Stromal cell of bone marrow (primary cell): ENCODE results near the gene PODXL.
"Not testable (repeated sequence)": the region's sequence is repeated elsewhere in the genome, so short reads cannot be mapped to it uniquely, and the experiment has no call there.

ENCODE experiments used
- DNase-seq: peaks from one replicate; pipeline ENCODE4 v3.0.0-alpha.2; 2012; ENCODE audit warnings: low read depth

PODXL gene

GRCh38 chr7:131511071-131511470, 45.4 kb downstream of the PODXL start:
- no peak for DNase-seq

DNA sequence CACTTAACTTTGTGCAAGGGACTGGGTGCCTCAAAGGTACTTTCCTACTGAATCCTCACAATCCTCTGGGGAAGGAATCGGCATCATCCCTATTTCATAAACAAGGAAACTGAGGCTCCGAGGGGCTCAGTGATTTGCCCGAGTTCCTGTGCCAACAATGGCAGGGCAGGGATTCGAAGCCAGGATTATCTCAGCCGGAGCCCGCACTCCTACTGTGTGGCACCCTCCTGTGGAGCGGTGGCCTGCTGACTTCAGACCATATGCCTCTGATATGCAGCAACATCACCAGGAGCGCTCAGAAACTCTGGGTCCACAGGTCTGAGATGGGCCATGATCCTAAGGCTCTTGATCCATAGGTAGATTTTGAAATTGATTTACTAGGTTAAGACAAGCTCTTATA, 46.6 kb downstream of the PODXL start:
- DNase-seq: no peak

DNA sequence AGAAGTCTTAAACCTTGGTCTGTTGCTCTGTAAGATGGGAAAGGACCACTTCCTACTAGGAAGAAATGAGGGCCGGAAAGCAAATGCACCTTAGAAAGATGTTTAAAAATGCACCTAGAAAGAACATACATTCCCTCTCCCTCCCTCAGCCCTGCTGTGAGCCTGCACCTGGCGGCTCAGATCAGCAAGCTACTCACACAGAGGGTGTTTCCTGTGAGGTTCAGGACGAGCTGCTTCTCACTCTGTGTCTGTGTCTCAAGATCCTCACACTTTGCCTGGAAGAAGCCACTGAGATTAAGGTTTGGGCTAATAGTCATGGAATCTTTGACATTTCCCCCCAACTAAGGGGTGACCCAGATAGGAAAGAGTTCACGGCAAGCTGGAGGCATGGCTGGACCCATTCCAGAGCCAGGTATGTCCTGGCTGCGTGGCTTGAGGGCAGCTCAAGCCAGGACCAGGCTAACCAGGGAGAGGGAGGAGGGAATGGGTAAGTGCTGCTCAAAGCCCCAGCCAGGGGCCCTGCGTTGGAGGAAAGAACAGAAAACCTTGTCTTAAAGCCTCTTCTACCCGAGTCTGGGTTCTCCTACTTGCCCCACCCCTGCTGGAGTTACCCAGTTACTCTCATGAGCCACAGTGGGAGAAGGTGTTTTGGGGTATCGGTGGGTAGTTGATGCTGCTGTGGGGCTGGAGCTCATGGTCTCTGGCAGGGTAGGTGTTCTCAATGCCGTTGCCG, 47.5 kb downstream of the PODXL start:
- no peak for DNase-seq

- no peak for DNase-seq
Observed at GRCh38 chr7:131507592-131508331, 48.7 kb downstream of the PODXL start.

GRCh38 chr7:131506597-131506996, 49.8 kb downstream of the PODXL start:
- no peak for DNase-seq

- no peak for DNase-seq
Observed at GRCh38 chr7:131505636-131506557, 50.5 kb downstream of the PODXL start.

GRCh38 chr7:131505037-131505620, 51.3 kb downstream of the PODXL start:
- DNase-seq: not testable (repeated sequence)

GRCh38 chr7:131504157-131504899, 52.1 kb downstream of the PODXL start:
- DNase-seq: no peak

DNA sequence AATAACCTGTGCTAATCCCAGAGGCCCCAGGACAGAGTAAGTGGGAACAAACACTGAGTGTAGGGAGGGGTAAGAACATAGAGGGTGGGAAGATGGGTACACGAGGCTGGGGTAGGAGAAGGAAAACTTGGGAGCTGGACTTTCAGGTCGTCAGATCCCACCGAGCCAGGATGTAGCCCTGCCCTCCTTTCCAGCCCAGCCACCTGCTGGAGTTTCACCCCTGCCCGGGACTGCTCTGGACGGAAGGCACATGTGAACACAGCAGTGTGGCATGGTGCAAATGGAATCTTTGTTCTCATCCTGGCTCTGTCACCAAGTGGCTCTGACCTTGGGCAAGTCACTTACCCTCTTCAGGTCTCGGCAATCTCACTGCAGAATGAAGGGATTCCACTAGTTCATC, 52.8 kb downstream of the PODXL start:
- DNase-seq: no peak

GRCh38 chr7:131502810-131503508, 53.5 kb downstream of the PODXL start:
- DNase-seq: no peak

GRCh38 chr7:131501930-131502685, 54.3 kb downstream of the PODXL start:
- DNase-seq: no peak

- no peak for DNase-seq
Observed at GRCh38 chr7:131501422-131501821, 55.0 kb downstream of the PODXL start.

DNA sequence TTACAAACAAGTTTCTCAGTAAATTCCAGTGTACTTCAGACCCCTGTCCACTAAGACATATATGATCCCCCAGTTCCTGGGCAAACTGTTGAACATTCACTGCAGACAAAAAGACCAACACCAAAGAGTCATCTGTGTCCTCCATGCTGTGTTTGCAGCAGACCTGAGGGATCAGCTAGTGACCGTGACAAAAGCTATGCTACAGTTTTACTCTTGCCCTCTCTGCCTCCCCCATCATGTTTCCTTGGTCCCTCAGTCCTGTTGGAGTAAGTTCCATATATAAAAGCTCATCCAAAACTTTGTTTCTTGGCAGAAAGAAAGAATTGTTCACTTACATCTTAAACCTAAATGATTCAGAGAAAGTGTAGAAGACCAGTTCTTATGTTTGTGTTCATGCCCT, 56.1 kb downstream of the PODXL start:
- no peak for DNase-seq

GRCh38 chr7:131499801-131500200, 56.6 kb downstream of the PODXL start:
- DNase-seq: no peak

DNA sequence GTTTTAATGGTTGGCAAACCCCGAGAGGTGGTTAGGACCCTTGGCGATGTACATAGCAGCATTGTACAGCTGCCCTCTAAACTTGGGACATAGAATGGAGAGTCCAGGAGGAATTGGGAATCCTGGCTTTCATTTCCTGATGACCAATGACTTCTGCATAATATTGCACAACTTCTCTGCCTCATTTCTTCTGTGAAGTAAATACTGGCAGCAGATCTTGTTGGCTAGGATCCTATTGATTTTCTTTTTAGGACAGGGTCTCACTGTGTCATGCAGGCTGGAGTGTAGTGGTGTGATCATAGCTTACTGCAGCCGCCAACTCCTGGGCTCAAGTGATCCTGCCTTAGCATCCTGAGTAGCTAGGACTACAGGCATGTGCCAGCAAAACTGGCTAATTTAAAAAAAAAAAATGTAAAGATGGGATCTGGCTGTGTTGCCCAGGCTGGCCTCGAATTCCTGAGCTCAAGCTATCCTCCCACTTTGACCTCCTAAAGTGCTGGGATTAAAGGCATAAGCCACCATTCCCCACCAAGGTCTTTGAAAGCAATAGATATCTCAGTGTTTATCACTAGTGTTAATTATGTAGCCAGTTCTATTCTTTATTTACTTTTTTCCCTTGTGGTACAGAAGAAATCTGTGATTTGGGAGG, 58.1 kb downstream of the PODXL start:
- DNase-seq: peak; percentile 47

GRCh38 chr7:131497454-131497853, 59.0 kb downstream of the PODXL start:
- no peak for DNase-seq

DNA sequence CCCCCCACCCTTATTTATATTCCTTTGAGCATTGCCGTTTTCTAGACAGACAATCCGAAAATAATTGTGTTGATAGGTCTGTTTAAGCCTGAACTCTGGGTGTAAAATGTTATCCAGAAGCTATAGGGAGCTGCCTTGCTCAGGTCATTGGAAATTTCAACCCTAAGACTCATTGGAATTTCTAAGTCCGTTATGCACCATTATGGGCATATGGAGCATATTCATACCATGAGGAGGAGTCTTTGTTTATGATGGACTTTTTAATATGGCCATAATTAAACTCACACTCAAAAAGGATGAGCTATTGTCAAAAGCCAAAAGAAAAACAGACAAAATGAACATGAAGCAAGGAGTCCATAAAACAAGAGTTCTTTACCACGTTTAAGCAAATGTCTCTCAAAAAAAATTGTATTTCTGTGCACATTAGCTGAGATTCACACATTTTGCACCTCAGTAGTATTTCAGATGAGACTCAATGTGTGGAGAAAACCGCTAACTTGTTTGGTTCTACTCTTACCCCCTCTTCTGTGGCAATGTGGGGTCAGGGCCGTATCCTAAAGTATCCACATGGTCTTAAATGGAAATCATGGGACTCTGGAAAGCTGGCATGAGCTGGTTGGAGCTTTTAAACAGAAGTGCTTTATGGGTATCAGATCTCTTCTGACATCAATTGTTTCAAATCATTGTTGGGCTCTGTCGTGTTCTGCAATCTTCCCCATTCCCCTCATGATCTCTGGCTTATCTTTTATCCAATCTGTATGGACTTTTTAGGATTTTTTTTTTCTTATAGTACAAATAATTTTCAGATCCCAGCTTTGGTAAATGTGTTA, 60.5 kb downstream of the PODXL start:
- no peak for DNase-seq

GRCh38 chr7:131494182-131494581, 62.2 kb downstream of the PODXL start:
- DNase-seq: no peak

DNA sequence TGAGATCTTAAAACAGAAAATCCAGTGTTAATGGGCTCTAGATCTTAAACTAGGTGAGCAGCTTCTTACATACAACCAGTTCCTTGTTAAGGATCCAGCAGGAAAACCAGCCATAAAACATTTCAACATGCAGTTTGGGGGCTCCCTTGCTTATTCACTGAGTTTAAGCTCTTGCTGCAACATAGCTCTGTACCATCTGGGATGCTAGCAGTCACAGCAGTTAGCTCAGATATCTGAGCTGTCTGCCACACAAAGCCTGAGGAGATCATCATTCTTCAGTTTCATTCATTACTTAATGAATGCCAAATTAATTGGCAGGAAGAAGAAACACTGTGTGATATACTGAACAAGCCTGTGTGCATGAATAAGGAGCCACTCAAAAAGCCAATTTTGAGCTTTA, 62.8 kb downstream of the PODXL start:
- no peak for DNase-seq
